Frontal cortex (tissue), 4 donors: Measurements from ENCODE around the gene F12. TPM values are rescaled to one million over a fixed set of nuclear protein-coding genes. Genes with fewer than 3 reads are reported as not detected.
"Not testable (repeated sequence)": the region's sequence is repeated elsewhere in the genome, so short reads cannot be mapped to it uniquely, and the experiment has no call there.

Experiments
- DNase-seq, 2 donors: peaks; one replicate each; pipeline ENCODE4 v3.0.0; 2012; ENCODE audit warnings: low spot score in 2 of 2
- FAIRE-seq: peaks from 2 replicates; lab custom pipeline; 2012; peaks lifted over from hg19 to GRCh38; lab: Jason Lieb, UNC
- total RNA-seq: library from RNA; depleted of rRNA; stranded (reverse); fragments of >200 nt; gene quantifications from one replicate; pipeline ENCODE4 v1.2.3, GENCODE V29; 2014
- donor health status: control.
- donor health status: control.
- donor health status: control.

The F12 gene
- total RNA-seq, 1 donor from 2014 or later = 2.4 TPM

- FAIRE-seq = no peak
- no peak for DNase-seq
These were observed 47.7 kb downstream of the F12 start for GRCh38 chr5:177361418-177362291.

- not testable (repeated sequence) for DNase-seq, FAIRE-seq
These were observed 48.6 kb downstream of the F12 start for GRCh38 chr5:177360740-177361139.

- no peak for DNase-seq
- no peak for FAIRE-seq
These were observed 49.5 kb downstream of the F12 start for GRCh38 chr5:177359860-177360259.

- DNase-seq = no peak
- FAIRE-seq = no peak
These were observed 49.9 kb downstream of the F12 start for GRCh38 chr5:177359451-177359851.

GRCh38 chr5:177358370-177358819 lies 51.0 kb downstream of the F12 start:
- no peak for FAIRE-seq
- no peak for DNase-seq

- DNase-seq = peak in 1 of 2 donors; percentile 58
- FAIRE-seq = no peak
These were observed 51.7 kb downstream of the F12 start, which contains the start of gene RGS14 for GRCh38 chr5:177357459-177358351. Gene RGS14 (plus strand): TSS chr5:177357924. CDS start chr5:177358025, 101 bp downstream.

- FAIRE-seq = no peak
These were observed 52.3 kb downstream of the F12 start for GRCh38 chr5:177357146-177357458.

GRCh38 chr5:177356746-177357145 lies 52.6 kb downstream of the F12 start:
- FAIRE-seq (no peak), DNase-seq (no peak)

More at GRCh38 chr5:177357146-177357458, 52.3 kb downstream of the F12 start:
- no peak for DNase-seq

- DNase-seq (no peak), FAIRE-seq (no peak)
These were observed 53.5 kb downstream of the F12 start for GRCh38 chr5:177355868-177356168.

GRCh38 chr5:177355162-177355867 lies 54.0 kb downstream of the F12 start:
- FAIRE-seq (no peak), DNase-seq (no peak)

- no peak for FAIRE-seq
- DNase-seq = no peak
These were observed 54.7 kb downstream of the F12 start for GRCh38 chr5:177354711-177355110.

- no peak for FAIRE-seq
- DNase-seq = no peak
These were observed 55.1 kb downstream of the F12 start for GRCh38 chr5:177354256-177354655.

GRCh38 chr5:177353093-177353492 lies 56.3 kb downstream of the F12 start:
- no peak for DNase-seq

More at GRCh38 chr5:177353093-177353492, 56.3 kb downstream of the F12 start:
- FAIRE-seq = no peak

Other genes starting within 250 kb of the F12 start
- gene RAB24, start 105.8 kb downstream of the F12 start, total RNA-seq = 14.3 TPM
- 42.4 TPM for gene PRELID1, start 105.8 kb downstream of the F12 start, total RNA-seq
- 3.7 TPM for gene MXD3, start 97.7 kb downstream of the F12 start, total RNA-seq
- gene LMAN2, start 57.9 kb downstream of the F12 start, total RNA-seq = 88.9 TPM
- gene RGS14, start 51.6 kb downstream of the F12 start, total RNA-seq = 7.7 TPM
- gene SLC34A1, start 25.1 kb downstream of the F12 start, total RNA-seq = not detected
- gene PFN3, start 8.9 kb downstream of the F12 start, total RNA-seq = 0.82 TPM
- 25.7 TPM for gene GRK6, start 17.1 kb upstream of the F12 start, total RNA-seq
- gene PRR7, start 37.2 kb upstream of the F12 start, total RNA-seq = 12.2 TPM
- gene DBN1, start 64.1 kb upstream of the F12 start, total RNA-seq = 187 TPM
- gene PDLIM7, start 88.0 kb upstream of the F12 start, total RNA-seq = 6.5 TPM
- 3.3 TPM for gene DOK3, start 100.3 kb upstream of the F12 start, total RNA-seq
- 77.0 TPM for gene DDX41, start 107.4 kb upstream of the F12 start, total RNA-seq
- 26.1 TPM for gene FAM193B, start 145.0 kb upstream of the F12 start, total RNA-seq
- 28.1 TPM for gene TMED9, start 182.6 kb upstream of the F12 start, total RNA-seq
- 13.5 TPM for gene B4GALT7, start 190.6 kb upstream of the F12 start, total RNA-seq